HCT116 (cell line): Measurements from ENCODE around the gene CNTN4. TPM values are rescaled to one million over a fixed set of nuclear protein-coding genes. Genes with fewer than 3 reads are reported as not detected.

Experiments
- ATAC-seq: fragments of 200-7000 bp; cut with Tn5 transposase; 2 replicates; pipeline ENCODE4 v1.9.1; 2020; ENCODE audit warnings: mild to moderate bottlenecking, moderate library complexity
- BruUV-seq: library from RNA; stranded (reverse); fragments of 400-500 nt; replicated peaks from 2 replicates; lab custom pipeline; 2021; lab: Mats Ljungman, UMichigan
- CTCF ChIA-PET: fragments of 300-600 bp; sonication (Branson Sonifier 250); formaldehyde crosslinking; loops from one replicate; lab custom pipeline; 2021; ENCODE audit warnings: antibody characterized with exemption; lab: Charles Lee
- POLR2A ChIA-PET: fragments of 300-600, 350-600 bp; sonication (Branson Sonifier 250); formaldehyde crosslinking; loops from one replicate; lab custom pipeline; 2021; ENCODE audit warnings: antibody characterized with exemption; lab: Charles Lee
- RAD21 ChIA-PET, 2 experiments: fragments of 300-600 bp; sonication (Branson Sonifier 250); formaldehyde crosslinking; loops; one replicate each; lab custom pipeline; 2023; ENCODE audit warnings: low total read pairs in 2 of 2; ENCODE audit not compliant: uncharacterized antibody in 2 of 2, unreplicated experiment in 2 of 2, low non-redundant PET in 1 of 2; lab: Charles Lee
- DNase-seq: peaks from one replicate; pipeline ENCODE4 v3.0.0-alpha.2; 2010; ENCODE audit warnings: low read depth, low spot score
- H2AFZ ChIP-seq: fragments of 200-600 bp; shearing (Covaris generic), sonication (generic); 2 replicates; pipeline ENCODE4 v1.6.1; 2017; ENCODE audit warnings: low read depth, mixed run types, mixed read lengths, antibody characterized with exemption, low read length; ENCODE audit not compliant: poor library complexity, severe bottlenecking
- H3K27ac ChIP-seq: 2 replicates; pipeline ENCODE4 v1.5.1; 2012; ENCODE audit warnings: low read depth, low read length
- H3K27me3 ChIP-seq: fragments of 200-600 bp; sonication (generic); 2 replicates; pipeline ENCODE4 v1.6.1; 2016; ENCODE audit warnings: mixed run types, low read length, mixed read lengths; ENCODE audit not compliant: insufficient read depth
- H3K36me3 ChIP-seq, 2 experiments: fragments of 200-500 bp in 1 of 2; fragments of 200-600 bp in 1 of 2; sonication (Bioruptor generic) in 1 of 2; sonication (generic) in 1 of 2; 2 replicates each; pipeline versions ENCODE4 v1.5.1 to v1.6.1; 2014 to 2016; ENCODE audit warnings: low read length in 2 of 2, inconsistent platforms in 1 of 2, mixed read lengths in 1 of 2, mixed run types in 1 of 2; ENCODE audit not compliant: insufficient read depth in 2 of 2, control insufficient read depth in 1 of 2
- H3K4me1 ChIP-seq, 2 experiments: fragments of 200-600 bp in 1 of 2; sonication (generic) in 1 of 2; 2 replicates each; pipeline versions ENCODE4 v1.5.1 to v1.6.1; 2012 to 2017; ENCODE audit warnings: low read length in 2 of 2, inconsistent platforms in 1 of 2, mild to moderate bottlenecking in 1 of 2, mixed read lengths in 1 of 2, mixed run types in 1 of 2, moderate library complexity in 1 of 2; ENCODE audit not compliant: insufficient read depth in 2 of 2, control insufficient read depth in 1 of 2
- H3K4me2 ChIP-seq: fragments of 200-600 bp; sonication (generic); 2 replicates; pipeline ENCODE4 v1.6.1; 2017; ENCODE audit warnings: mixed run types, low read length, mixed read lengths
- H3K4me3 ChIP-seq, 2 experiments: fragments of 200-600 bp in 1 of 2; sonication (generic) in 1 of 2; replicated peaks in 1 of 2; 2 replicates each; pipeline ENCODE4 v1.5.1; 2011 to 2016; ENCODE audit warnings: low read length in 2 of 2, control low read depth in 1 of 2, low read depth in 1 of 2, mild to moderate bottlenecking in 1 of 2, mixed read lengths in 1 of 2, mixed run types in 1 of 2
- H3K79me2 ChIP-seq: fragments of 200-600 bp; sonication (generic); 2 replicates; pipeline ENCODE4 v1.6.1; 2017; ENCODE audit warnings: mild to moderate bottlenecking, mixed run types, low read length, moderate library complexity, mixed read lengths; ENCODE audit not compliant: insufficient read depth
- H3K9ac ChIP-seq: fragments of 200-600 bp; sonication (generic); 2 replicates; pipeline ENCODE4 v1.6.1; 2016; ENCODE audit warnings: low read length, mixed read lengths
- H3K9me2 ChIP-seq: fragments of 200-600 bp; sonication (generic), shearing (Covaris generic); 2 replicates; pipeline ENCODE4 v1.6.1; 2017; ENCODE audit warnings: mixed run types, mild to moderate bottlenecking, moderate library complexity; ENCODE audit not compliant: insufficient read depth
- H3K9me3 ChIP-seq, 2 experiments: fragments of 200-500 bp in 1 of 2; fragments of 200-600 bp in 1 of 2; sonication (Bioruptor generic) in 1 of 2; sonication (generic) in 1 of 2; 2 replicates each; pipeline ENCODE4 v1.6.1; 2014 to 2017; ENCODE audit warnings: low read length in 2 of 2, mixed read lengths in 2 of 2, inconsistent platforms in 1 of 2, low read depth in 1 of 2, mild to moderate bottlenecking in 1 of 2, mixed run types in 1 of 2, moderate library complexity in 1 of 2; ENCODE audit not compliant: control insufficient read depth in 1 of 2, insufficient read depth in 1 of 2
- H4K20me1 ChIP-seq: fragments of 200-600 bp; sonication (generic), shearing (Covaris generic); 2 replicates; pipeline ENCODE4 v1.6.1; 2017; ENCODE audit warnings: mixed run types, mild to moderate bottlenecking, moderate library complexity; ENCODE audit not compliant: insufficient read depth
- ATF3 ChIP-seq: IDR thresholded peaks from 2 replicates; pipeline ENCODE4 v1.6.1; 2012
- CTCF ChIP-seq, 3 experiments: fragments of 200-600 bp in 1 of 3; sonication (generic) in 1 of 3; IDR thresholded peaks in 2 of 3; conservative IDR thresholded peaks in 1 of 3; 2 replicates each; pipeline ENCODE4 v1.5.1; 2012 to 2017; ENCODE audit warnings: low read depth in 2 of 3, low read length in 2 of 3, antibody characterized with exemption in 1 of 3, borderline replicate concordance in 1 of 3, control low read depth in 1 of 3, mild to moderate bottlenecking in 1 of 3, mixed read lengths in 1 of 3, mixed run types in 1 of 3, moderate library complexity in 1 of 3; ENCODE audit not compliant: insufficient read depth in 1 of 3
- EZH2 ChIP-seq: fragments of 200-600 bp; sonication (generic); IDR thresholded peaks from 2 replicates; pipeline ENCODE4 v1.6.1; 2017; ENCODE audit warnings: antibody characterized with exemption, mixed run types
- EZH2phosphoT487 ChIP-seq: fragments of 200-600 bp; IDR thresholded peaks from 2 replicates; pipeline ENCODE4 v1.6.1; 2018; ENCODE audit warnings: antibody characterized with exemption, borderline replicate concordance
- JUND ChIP-seq: IDR thresholded peaks from 2 replicates; pipeline ENCODE4 v1.6.1; 2012
- MAX ChIP-seq: IDR thresholded peaks from 2 replicates; pipeline ENCODE4 v1.6.1; 2012
- POLR2A ChIP-seq: IDR thresholded peaks from 2 replicates; pipeline ENCODE4 v1.7.0; 2011; ENCODE audit warnings: borderline replicate concordance; ENCODE audit not compliant: insufficient read depth, insufficient read length; ENCODE audit errors: extremely low read depth
- RAD21 ChIP-seq: IDR thresholded peaks from 2 replicates; pipeline ENCODE4 v1.6.1; 2012; ENCODE audit warnings: low read depth, mild to moderate bottlenecking
- SIN3A ChIP-seq: IDR thresholded peaks from 2 replicates; pipeline ENCODE4 v1.6.1; 2012; ENCODE audit warnings: low read depth
- SRF ChIP-seq: IDR thresholded peaks from 2 replicates; pipeline ENCODE4 v1.6.1; 2012; ENCODE audit warnings: low read depth
- TCF7L2 ChIP-seq: IDR thresholded peaks from 2 replicates; pipeline ENCODE4 v1.7.0; 2011; ENCODE audit warnings: borderline replicate concordance, inconsistent platforms; ENCODE audit not compliant: insufficient read depth, insufficient read length; ENCODE audit errors: extremely low read depth
- ZNF274 ChIP-seq: fragments of 200-500 bp; sonication (Bioruptor generic); IDR thresholded peaks from 2 replicates; pipeline ENCODE4 v1.6.1; 2014; ENCODE audit warnings: mild to moderate bottlenecking, low read depth, low read length, inconsistent platforms
- intact Hi-C: fragments of 100-400 bp; cut with micrococcal nuclease; formaldehyde crosslinking; loops from 2 replicates; pipeline ENCODE4 v1.10.0; 2022
- total RNA-seq: library from RNA; stranded (reverse); gene quantifications from one replicate; pipeline ENCODE4 v1.2.1, GENCODE V29; 2021; ENCODE audit not compliant: unreplicated experiment

The CNTN4 gene
- total RNA-seq, 1 experiment from 2014 or later, result not detected

GRCh38 chr3:2516762-2517441, 418.2 kb downstream of the CNTN4 start:
- no peaks in the 10 kb centered on the region for H3K27me3 ChIP-seq
- ChIA-PET POLR2A (no interaction called here), RAD21 (no interaction called here)

GRCh38 chr3:2517500-2518172, 419.0 kb downstream of the CNTN4 start:
- Histone ChIP-seq H3K4me2 (no peak overlapping the region), H3K27me3 (no peaks in the 10 kb centered on the region), H2AFZ (no peak overlapping the region), H3K27ac (no peak overlapping the region), H3K4me1 (no peaks in the 10 kb centered on the region), H3K4me3 (no peak overlapping the region), H3K9ac (no peak overlapping the region), H3K9me2 (no peaks in the 10 kb centered on the region), H4K20me1 (no peaks in the 10 kb centered on the region), H3K9me3 (peaks cover 15 to 26% of the 10 kb centered on the region in 2 experiments; a peak in 3 of 4 replicates), H3K36me3 (no peaks in the 10 kb centered on the region), H3K79me2 (no peaks in the 10 kb centered on the region)
- CTCF ChIA-PET, result no interaction called here
- TF ChIP-seq ATF3 (no peak), TCF7L2 (no peak), CTCF (IDR thresholded peaks at IDR 0.05 in 2 of 3, conservative IDR thresholded peaks at IDR 0.05 in 1 of 3; ENCODE audit: borderline replicate concordance in 1 of 3, insufficient read depth in 1 of 3, low read depth in 2 of 3, low read length in 2 of 3) (no peak), SRF (no peak), EZH2phosphoT487 (no peak), ZNF274 (no peak), EZH2 (no peak), SIN3A (no peak), POLR2A (no peak)
- BruUV-seq, result no TSS peak
- RAD21 ChIA-PET, result no interaction called here
- DNase-seq (no peak), ATAC-seq (no peak)
- POLR2A ChIA-PET, result no interaction called here
- intact Hi-C loops, result no loop called here

More at GRCh38 chr3:2516762-2517441, 418.2 kb downstream of the CNTN4 start:
- Histone ChIP-seq H3K27ac (no peak overlapping the region), H3K9me2 (no peaks in the 10 kb centered on the region), H4K20me1 (no peaks in the 10 kb centered on the region), H3K4me2 (no peak overlapping the region), H3K4me1 (no peaks in the 10 kb centered on the region), H3K79me2 (no peaks in the 10 kb centered on the region), H3K9me3 (peaks cover 15 to 27% of the 10 kb centered on the region in 2 experiments; a peak in 3 of 4 replicates), H3K4me3 (no peak overlapping the region), H3K36me3 (no peaks in the 10 kb centered on the region), H2AFZ (no peak overlapping the region), H3K9ac (no peak overlapping the region)
- ATAC-seq (no peak), DNase-seq (no peak)
- BruUV-seq, result no TSS peak
- no peak for TF ChIP-seq ATF3
- TF ChIP-seq SIN3A, result no peak
- TF ChIP-seq MAX, result no peak
- no peak for TF ChIP-seq JUND
- TF ChIP-seq RAD21, result no peak
- no peak for TF ChIP-seq EZH2
- CTCF ChIA-PET, result no interaction called here
- intact Hi-C loops, result no loop called here
